Liver (tissue), 9 donors: ENCODE results near the gene CYP8B1. TPM values are rescaled to one million over a fixed set of nuclear protein-coding genes. Genes with fewer than 3 reads are reported as not detected.

Experiments
- DNase-seq: peaks from one replicate; pipeline ENCODE4 v3.0.0-alpha.2; 2017; ENCODE audit warnings: low spot score
- H3K27ac ChIP-seq, 2 donors: one replicate each; pipeline ENCODE4 v1.7.0; 2013; ENCODE audit warnings: inconsistent platforms in 2 of 2, low read length in 2 of 2, control low read depth in 1 of 2, low read depth in 1 of 2, mild to moderate bottlenecking in 1 of 2
- H3K27me3 ChIP-seq, 4 donors: one replicate each; pipeline versions ENCODE4 v1.6.1 to v1.7.0; 2013; ENCODE audit warnings: low read length in 3 of 4, inconsistent platforms in 1 of 4, mild to moderate bottlenecking in 1 of 4, moderate library complexity in 1 of 4; ENCODE audit not compliant: control insufficient read depth in 4 of 4, insufficient read depth in 4 of 4
- H3K36me3 ChIP-seq, 4 donors: one replicate each; pipeline versions ENCODE4 v1.6.1 to v1.7.0; 2013; ENCODE audit warnings: low read length in 3 of 4, mild to moderate bottlenecking in 3 of 4, low read depth in 1 of 4, moderate library complexity in 1 of 4; ENCODE audit not compliant: control insufficient read depth in 4 of 4, insufficient read depth in 3 of 4
- H3K4me1 ChIP-seq, 4 donors: one replicate each; pipeline versions ENCODE4 v1.6.1 to v1.7.0; 2013; ENCODE audit warnings: low read length in 3 of 4, mild to moderate bottlenecking in 3 of 4, moderate library complexity in 1 of 4; ENCODE audit not compliant: control insufficient read depth in 4 of 4, insufficient read depth in 4 of 4
- H3K4me3 ChIP-seq, 3 donors: one replicate each; pipeline versions ENCODE4 v1.6.1 to v1.7.0; 2013; ENCODE audit warnings: low read length in 3 of 3, control low read depth in 1 of 3, low read depth in 1 of 3, mild to moderate bottlenecking in 1 of 3
- H3K9ac ChIP-seq, 2 donors: one replicate each; pipeline ENCODE4 v1.7.0; 2013; ENCODE audit warnings: low read length in 2 of 2, mild to moderate bottlenecking in 2 of 2, moderate library complexity in 2 of 2, control low read depth in 1 of 2, low read depth in 1 of 2
- H3K9me3 ChIP-seq, 4 donors: one replicate each; pipeline versions ENCODE4 v1.6.1 to v1.7.0; 2013; ENCODE audit warnings: low read length in 3 of 4; ENCODE audit not compliant: control insufficient read depth in 4 of 4
- EGR1 ChIP-seq, 2 donors: IDR thresholded peaks; 2 replicates each; pipeline ENCODE4 v1.6.1; 2016 to 2018; ENCODE audit warnings: antibody characterized with exemption in 2 of 2, low read depth in 2 of 2
- FOXA1 ChIP-seq: IDR thresholded peaks from 2 replicates; pipeline ENCODE4 v1.6.1; 2016; ENCODE audit warnings: antibody characterized with exemption
- FOXA2 ChIP-seq: IDR thresholded peaks from 2 replicates; pipeline ENCODE4 v1.6.1; 2016; ENCODE audit warnings: antibody characterized with exemption
- HNF4A ChIP-seq, 2 donors: conservative IDR thresholded peaks; 2 replicates each; pipeline ENCODE4 v1.6.1; 2016; ENCODE audit warnings: antibody characterized with exemption in 2 of 2, mild to moderate bottlenecking in 2 of 2
- HNF4G ChIP-seq: IDR thresholded peaks from 2 replicates; pipeline ENCODE4 v1.6.1; 2016; ENCODE audit warnings: antibody characterized with exemption
- MAX ChIP-seq: IDR thresholded peaks from 2 replicates; pipeline ENCODE4 v1.6.1; 2016; ENCODE audit warnings: antibody characterized with exemption
- RAD21 ChIP-seq, 2 donors: IDR thresholded peaks; 2 replicates each; pipeline ENCODE4 v1.6.1; 2016; ENCODE audit warnings: antibody characterized with exemption in 2 of 2, mild to moderate bottlenecking in 2 of 2
- RXRA ChIP-seq, 2 donors: IDR thresholded peaks; 2 replicates each; pipeline ENCODE4 v1.6.1; 2017 to 2018; ENCODE audit warnings: antibody characterized with exemption in 2 of 2, mild to moderate bottlenecking in 1 of 2
- SP1 ChIP-seq: IDR thresholded peaks from 2 replicates; pipeline ENCODE4 v1.6.1; 2018; ENCODE audit warnings: antibody characterized with exemption, mild to moderate bottlenecking
- TAF1 ChIP-seq: conservative IDR thresholded peaks from 2 replicates; pipeline ENCODE4 v1.6.1; 2016; ENCODE audit warnings: antibody characterized with exemption, mild to moderate bottlenecking
- YY1 ChIP-seq: IDR thresholded peaks from 2 replicates; pipeline ENCODE4 v1.6.1; 2016; ENCODE audit warnings: antibody characterized with exemption, mild to moderate bottlenecking
- WGBS: extraction: QIAGEN DNeasy Blood & Tissue Kit; methylation state at CpG from one replicate; pipeline ENCODE4 v1.1.7; 2013; 5-methylcytosine and 5-hydroxymethylcytosine counted together
- polyA plus RNA-seq, 2 donors: library from polyadenylated mRNA; stranded (reverse) in 1 of 2; unstranded in 1 of 2; fragments of 200-250 nt in 1 of 2; fragments of >200 nt in 1 of 2; fragmentation: Nextera tagmentation in 1 of 2; extraction: Ambion mirVana in 1 of 2; gene quantifications; one replicate each; pipeline versions ENCODE4 v1.2.1 to v1.2.3, GENCODE V29; 2013 to 2015
- total RNA-seq, 2 donors: library from RNA; depleted of rRNA; stranded (reverse); fragments of >200 nt; gene quantifications; one replicate each; pipeline ENCODE4 v1.2.3, GENCODE V29; 2014
- TF ChIP-seq, protein P1 (sequence below): IDR thresholded peaks from 2 replicates; pipeline ENCODE4 v1.6.1; 2016; ENCODE audit warnings: antibody characterized with exemption, mild to moderate bottlenecking
- TF ChIP-seq, protein P2 (sequence below): fragments of 150-350 bp; IDR thresholded peaks from 2 replicates; pipeline ENCODE4 v1.5.1; 2017; ENCODE audit warnings: improper control_type of control experiment, low read depth, low read length; ENCODE audit not compliant: missing input control
- donor health status: healthy.
- donor health status: healthy.
- donor health status: healthy.
- donor health status: healthy.
- donor health status: healthy.

The CYP8B1 gene
- total and polyA plus RNA-seq, 4 donors: 21.2 to 490 (median 223) TPM

DNA sequence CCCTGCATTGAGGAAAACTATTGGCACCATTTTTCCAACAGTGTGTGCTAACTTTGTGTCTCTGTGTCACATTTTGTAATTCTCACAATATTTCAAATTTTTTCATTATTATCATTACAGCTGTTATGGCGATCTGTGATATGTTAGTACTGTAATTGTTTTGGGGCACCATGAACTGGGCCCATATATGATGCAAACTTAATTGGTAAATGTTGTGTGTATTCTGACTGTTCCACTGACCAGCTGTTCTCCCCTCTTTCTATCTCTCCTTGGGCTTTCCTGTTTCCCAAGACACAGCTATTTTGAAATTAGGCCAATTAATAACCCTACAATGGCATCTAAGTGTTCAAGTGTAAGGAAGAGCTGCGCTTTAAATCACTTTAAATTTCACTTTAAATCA is 2.2 kb upstream of the CYP8B1 start:
- 92% methylated on average over 2 of the region's 2 CpGs for WGBS
- TF ChIP-seq YY1: no peak
- TF ChIP-seq FOXA1: no peak
- TF ChIP-seq RXRA (IDR thresholded peaks at IDR 0.05): no peak
- TF ChIP-seq FOXA2: no peak
- no peak for TF ChIP-seq TAF1
- TF ChIP-seq, protein P1, sequence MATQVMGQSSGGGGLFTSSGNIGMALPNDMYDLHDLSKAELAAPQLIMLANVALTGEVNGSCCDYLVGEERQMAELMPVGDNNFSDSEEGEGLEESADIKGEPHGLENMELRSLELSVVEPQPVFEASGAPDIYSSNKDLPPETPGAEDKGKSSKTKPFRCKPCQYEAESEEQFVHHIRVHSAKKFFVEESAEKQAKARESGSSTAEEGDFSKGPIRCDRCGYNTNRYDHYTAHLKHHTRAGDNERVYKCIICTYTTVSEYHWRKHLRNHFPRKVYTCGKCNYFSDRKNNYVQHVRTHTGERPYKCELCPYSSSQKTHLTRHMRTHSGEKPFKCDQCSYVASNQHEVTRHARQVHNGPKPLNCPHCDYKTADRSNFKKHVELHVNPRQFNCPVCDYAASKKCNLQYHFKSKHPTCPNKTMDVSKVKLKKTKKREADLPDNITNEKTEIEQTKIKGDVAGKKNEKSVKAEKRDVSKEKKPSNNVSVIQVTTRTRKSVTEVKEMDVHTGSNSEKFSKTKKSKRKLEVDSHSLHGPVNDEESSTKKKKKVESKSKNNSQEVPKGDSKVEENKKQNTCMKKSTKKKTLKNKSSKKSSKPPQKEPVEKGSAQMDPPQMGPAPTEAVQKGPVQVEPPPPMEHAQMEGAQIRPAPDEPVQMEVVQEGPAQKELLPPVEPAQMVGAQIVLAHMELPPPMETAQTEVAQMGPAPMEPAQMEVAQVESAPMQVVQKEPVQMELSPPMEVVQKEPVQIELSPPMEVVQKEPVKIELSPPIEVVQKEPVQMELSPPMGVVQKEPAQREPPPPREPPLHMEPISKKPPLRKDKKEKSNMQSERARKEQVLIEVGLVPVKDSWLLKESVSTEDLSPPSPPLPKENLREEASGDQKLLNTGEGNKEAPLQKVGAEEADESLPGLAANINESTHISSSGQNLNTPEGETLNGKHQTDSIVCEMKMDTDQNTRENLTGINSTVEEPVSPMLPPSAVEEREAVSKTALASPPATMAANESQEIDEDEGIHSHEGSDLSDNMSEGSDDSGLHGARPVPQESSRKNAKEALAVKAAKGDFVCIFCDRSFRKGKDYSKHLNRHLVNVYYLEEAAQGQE: no peak
- no peak for TF ChIP-seq SP1
- TF ChIP-seq MAX: no peak
- TF ChIP-seq HNF4A (conservative IDR thresholded peaks at IDR 0.05): no peak
- no peak for TF ChIP-seq HNF4G
- TF ChIP-seq, protein P2, sequence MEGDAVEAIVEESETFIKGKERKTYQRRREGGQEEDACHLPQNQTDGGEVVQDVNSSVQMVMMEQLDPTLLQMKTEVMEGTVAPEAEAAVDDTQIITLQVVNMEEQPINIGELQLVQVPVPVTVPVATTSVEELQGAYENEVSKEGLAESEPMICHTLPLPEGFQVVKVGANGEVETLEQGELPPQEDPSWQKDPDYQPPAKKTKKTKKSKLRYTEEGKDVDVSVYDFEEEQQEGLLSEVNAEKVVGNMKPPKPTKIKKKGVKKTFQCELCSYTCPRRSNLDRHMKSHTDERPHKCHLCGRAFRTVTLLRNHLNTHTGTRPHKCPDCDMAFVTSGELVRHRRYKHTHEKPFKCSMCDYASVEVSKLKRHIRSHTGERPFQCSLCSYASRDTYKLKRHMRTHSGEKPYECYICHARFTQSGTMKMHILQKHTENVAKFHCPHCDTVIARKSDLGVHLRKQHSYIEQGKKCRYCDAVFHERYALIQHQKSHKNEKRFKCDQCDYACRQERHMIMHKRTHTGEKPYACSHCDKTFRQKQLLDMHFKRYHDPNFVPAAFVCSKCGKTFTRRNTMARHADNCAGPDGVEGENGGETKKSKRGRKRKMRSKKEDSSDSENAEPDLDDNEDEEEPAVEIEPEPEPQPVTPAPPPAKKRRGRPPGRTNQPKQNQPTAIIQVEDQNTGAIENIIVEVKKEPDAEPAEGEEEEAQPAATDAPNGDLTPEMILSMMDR: no peak
- TF ChIP-seq RAD21 (IDR thresholded peaks at IDR 0.05): no peak

GRCh38 chr3:42876940-42877720 is 1.5 kb upstream of the CYP8B1 start:
- Histone ChIP-seq H3K9me3 (no peaks in the 10 kb centered on the region), H3K27me3 (no peaks in the 10 kb centered on the region), H3K4me3 (no peak overlapping the region), H3K9ac (no peak overlapping the region), H3K36me3 (no peaks in the 10 kb centered on the region), H3K4me1 (peaks cover 5 to 38% (median 26%) of the 10 kb centered on the region in 4 donors), H3K27ac (peak overlapping the region; percentile 85 to 90)
- 39% methylated on average over 7 of the region's 7 CpGs for WGBS
- no peak for TF ChIP-seq EGR1 (IDR thresholded peaks at IDR 0.05; ENCODE audit: low read depth in 2 of 2)
- peak in 1 of 2 donors; percentile 6 for TF ChIP-seq HNF4A (conservative IDR thresholded peaks at IDR 0.05)
- no peak for DNase-seq

More for the DNA sequence above, 2.2 kb upstream of the CYP8B1 start:
- H3K9me3 ChIP-seq: no peaks in the 10 kb centered on the region
- H3K4me1 ChIP-seq: peaks cover 5 to 38% (median 22%) of the 10 kb centered on the region in 4 donors
- no peaks in the 10 kb centered on the region for H3K27me3 ChIP-seq
- H3K4me3 ChIP-seq: no peak overlapping the region
- no peak overlapping the region for H3K9ac ChIP-seq
- no peak overlapping the region for H3K27ac ChIP-seq
- H3K36me3 ChIP-seq: no peaks in the 10 kb centered on the region
- no peak for DNase-seq
